ENCODE results near the gene DISP3.

The DISP3 gene

GRCh38 chr1:11456965-11457364 lies 22.0 kb upstream of the DISP3 start:
- no peak for DNase-seq (ENCODE audit: low spot score)

GRCh38 chr1:11458811-11459275 lies 20.1 kb upstream of the DISP3 start:
- no peak for DNase-seq (ENCODE audit: low spot score)

- no peak for DNase-seq (ENCODE audit: low spot score)
These were observed 17.3 kb upstream of the DISP3 start for GRCh38 chr1:11461531-11462137.

- no peak for DNase-seq (ENCODE audit: low spot score)
These were observed 16.6 kb upstream of the DISP3 start for GRCh38 chr1:11462224-11462923.

GRCh38 chr1:11463177-11463576 lies 15.8 kb upstream of the DISP3 start:
- DNase-seq (ENCODE audit: low spot score): no peak

GRCh38 chr1:11465307-11465706 lies 13.6 kb upstream of the DISP3 start:
- DNase-seq (ENCODE audit: low spot score): no peak

GRCh38 chr1:11466416-11466815 lies 12.5 kb upstream of the DISP3 start:
- DNase-seq (ENCODE audit: low spot score): no peak

GRCh38 chr1:11468878-11469277 lies 10.1 kb upstream of the DISP3 start:
- no peak for DNase-seq (ENCODE audit: low spot score)

- DNase-seq (ENCODE audit: low spot score): no peak
These were observed 8.0 kb upstream of the DISP3 start for GRCh38 chr1:11470912-11471311.

GRCh38 chr1:11471473-11471872 lies 7.5 kb upstream of the DISP3 start:
- DNase-seq (ENCODE audit: low spot score): no peak

- no peak for DNase-seq (ENCODE audit: low spot score)
These were observed 6.7 kb upstream of the DISP3 start for GRCh38 chr1:11472284-11472683.

- DNase-seq (ENCODE audit: low spot score): no peak
These were observed 6.2 kb upstream of the DISP3 start for GRCh38 chr1:11472741-11473140.

GRCh38 chr1:11473491-11474034 lies 5.4 kb upstream of the DISP3 start:
- DNase-seq (ENCODE audit: low spot score): no peak

- DNase-seq (ENCODE audit: low spot score): no peak
These were observed 4.1 kb upstream of the DISP3 start for GRCh38 chr1:11474826-11475225.

- DNase-seq (ENCODE audit: low spot score): no peak
These were observed 3.2 kb upstream of the DISP3 start for GRCh38 chr1:11475748-11476147.

- DNase-seq (ENCODE audit: low spot score): no peak
These were observed 522 bp downstream of the DISP3 start for GRCh38 chr1:11479375-11479979.

GRCh38 chr1:11481019-11481418 lies 2.1 kb downstream of the DISP3 start:
- DNase-seq (ENCODE audit: low spot score): no peak

GRCh38 chr1:11482198-11482597 lies 3.2 kb downstream of the DISP3 start:
- DNase-seq (ENCODE audit: low spot score): no peak

GRCh38 chr1:11482701-11483479 lies 3.9 kb downstream of the DISP3 start:
- DNase-seq (ENCODE audit: low spot score): no peak

- no peak for DNase-seq (ENCODE audit: low spot score)
These were observed 4.8 kb downstream of the DISP3 start for GRCh38 chr1:11483581-11484320.

GRCh38 chr1:11484321-11484655 lies 5.3 kb downstream of the DISP3 start:
- no peak for DNase-seq (ENCODE audit: low spot score)

- no peak for DNase-seq (ENCODE audit: low spot score)
These were observed 6.2 kb downstream of the DISP3 start for GRCh38 chr1:11485191-11485590.
